DMS153 treated with DMSO at 0.1 percent for 48 hours (cell line): ENCODE results near the gene RBMS3.

Experiments used
- DNase-seq: peaks from one replicate; lab custom pipeline; 2025; ENCODE audit not compliant: unreplicated experiment; lab: John Stamatoyannopoulos, UW

Gene RBMS3

DNA sequence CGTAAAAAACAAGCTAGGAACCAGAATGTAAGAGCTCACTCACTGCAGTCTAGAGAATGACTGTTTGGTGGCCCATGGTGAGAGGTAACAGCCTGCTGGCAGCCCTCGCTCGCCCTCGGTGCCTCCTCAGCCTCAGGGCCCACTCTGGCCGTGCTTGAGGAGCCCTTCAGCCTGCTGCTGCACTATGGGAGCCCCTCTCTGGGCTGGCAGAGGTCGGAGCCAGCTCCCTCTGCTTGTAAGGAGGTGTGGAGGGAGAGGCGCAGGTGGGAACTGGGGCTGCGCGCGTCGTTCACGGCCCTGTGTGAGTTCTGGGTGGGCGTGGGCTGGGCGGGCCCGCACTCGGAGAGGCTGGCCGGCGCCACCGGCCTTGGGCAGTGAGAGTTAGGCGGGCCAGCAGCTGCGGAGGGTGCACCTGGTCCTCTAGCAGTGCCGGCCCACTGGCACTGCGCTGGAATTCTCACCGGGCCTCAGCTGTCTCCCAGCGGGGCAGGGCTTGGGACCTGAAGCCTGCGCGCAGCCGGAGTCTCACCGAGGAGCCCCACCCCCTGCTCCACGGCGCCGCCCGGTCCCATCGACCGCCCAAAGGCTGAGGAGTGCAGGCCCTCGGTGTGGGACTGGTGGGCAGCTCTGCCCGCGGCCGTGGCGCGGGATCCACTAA lies 420.6 kb downstream of the RBMS3 start:
- no peak for DNase-seq

- no peak for DNase-seq
Measured at GRCh38 chr3:29705906-29706844, 425.3 kb downstream of the RBMS3 start.

- DNase-seq, result no peak
Measured at GRCh38 chr3:29708884-29709283, 428.0 kb downstream of the RBMS3 start.

DNA sequence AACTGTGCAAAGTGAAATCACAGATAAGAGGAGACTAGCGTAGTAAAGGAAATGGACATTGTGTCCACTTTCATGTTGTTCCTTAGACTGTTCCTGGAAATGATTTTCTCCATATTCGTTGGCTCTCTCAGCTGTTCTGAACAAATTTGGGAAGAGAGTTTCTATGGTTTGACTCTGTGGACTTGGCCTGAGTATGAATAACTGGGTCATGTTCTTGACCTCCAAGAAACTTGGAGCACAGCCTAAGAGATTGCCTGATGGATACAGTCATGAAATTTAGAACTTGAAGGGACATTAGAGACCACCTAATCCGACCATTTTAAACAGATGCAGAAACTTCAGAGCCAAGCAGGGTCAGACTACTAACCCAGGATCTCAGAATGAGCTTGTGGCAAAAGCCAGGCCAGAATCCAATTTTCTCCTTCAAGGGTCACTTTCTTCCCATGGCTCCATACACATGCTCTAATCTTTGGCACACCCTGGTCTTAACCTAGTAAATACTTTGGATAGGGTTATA lies 430.4 kb downstream of the RBMS3 start:
- DNase-seq, result no peak

DNA sequence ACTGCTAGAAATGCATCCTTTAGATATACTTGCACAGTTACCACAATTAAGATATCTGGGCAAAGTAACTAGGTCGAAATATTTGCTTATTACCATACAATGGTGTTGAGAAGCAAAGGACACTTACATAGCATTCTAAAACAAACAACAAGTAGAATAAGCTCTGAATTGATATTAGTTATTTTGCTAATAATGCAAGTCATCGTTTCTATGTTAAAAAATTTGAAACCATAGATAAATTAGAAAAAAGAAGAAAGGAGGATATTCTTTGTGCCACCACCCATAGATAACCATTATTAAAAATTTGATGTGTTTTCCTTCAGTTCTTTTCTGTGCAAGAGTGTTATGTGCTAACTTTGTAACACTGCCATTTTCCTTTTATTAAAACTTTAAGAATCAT lies 435.3 kb downstream of the RBMS3 start:
- DNase-seq, result no peak

DNA sequence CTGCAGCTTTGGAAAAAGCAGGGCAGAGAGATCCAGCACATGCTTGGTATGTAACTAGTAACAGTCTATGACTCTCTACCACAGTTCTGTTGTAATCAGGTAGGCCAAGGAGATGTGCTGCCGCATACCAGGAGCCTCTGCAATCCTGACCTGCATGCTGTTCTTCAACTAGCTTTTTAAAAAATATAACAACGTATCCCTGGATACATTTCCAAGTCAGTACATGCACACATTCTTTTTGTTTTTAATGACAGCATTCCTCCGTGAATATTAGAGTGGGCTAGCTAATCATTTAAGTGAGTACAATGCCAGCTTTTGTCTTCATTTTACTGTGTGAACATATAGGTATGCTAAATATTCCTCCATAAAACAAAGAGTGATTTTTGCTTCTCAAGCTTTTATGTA lies 437.8 kb downstream of the RBMS3 start:
- no peak for DNase-seq

DNA sequence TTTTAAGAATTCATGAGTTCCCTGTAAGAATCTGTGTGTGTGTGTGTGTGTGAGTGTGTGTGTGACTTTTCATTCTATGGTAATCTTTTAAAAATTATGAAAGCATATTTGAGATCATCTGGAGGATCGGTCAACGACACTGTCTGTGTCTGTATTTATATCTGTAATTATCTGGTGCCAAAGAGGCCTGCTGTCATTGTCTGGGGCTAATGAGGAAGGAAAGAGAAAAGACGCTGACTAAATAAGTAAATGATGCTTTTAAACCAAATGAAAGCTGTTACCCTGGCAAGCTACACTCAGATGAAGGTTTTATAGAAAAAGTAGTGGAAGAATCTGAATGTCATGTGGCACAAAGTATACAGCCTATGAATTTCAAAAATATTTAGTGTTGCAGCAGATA lies 439.8 kb downstream of the RBMS3 start:
- no peak for DNase-seq

GRCh38 chr3:29721789-29722188 lies 440.9 kb downstream of the RBMS3 start:
- no peak for DNase-seq

- no peak for DNase-seq
Measured at GRCh38 chr3:29731050-29731449, 450.2 kb downstream of the RBMS3 start.

GRCh38 chr3:29741231-29741630 lies 460.4 kb downstream of the RBMS3 start:
- DNase-seq, result no peak

- no peak for DNase-seq
Measured at GRCh38 chr3:29745232-29745870, 464.5 kb downstream of the RBMS3 start.

DNA sequence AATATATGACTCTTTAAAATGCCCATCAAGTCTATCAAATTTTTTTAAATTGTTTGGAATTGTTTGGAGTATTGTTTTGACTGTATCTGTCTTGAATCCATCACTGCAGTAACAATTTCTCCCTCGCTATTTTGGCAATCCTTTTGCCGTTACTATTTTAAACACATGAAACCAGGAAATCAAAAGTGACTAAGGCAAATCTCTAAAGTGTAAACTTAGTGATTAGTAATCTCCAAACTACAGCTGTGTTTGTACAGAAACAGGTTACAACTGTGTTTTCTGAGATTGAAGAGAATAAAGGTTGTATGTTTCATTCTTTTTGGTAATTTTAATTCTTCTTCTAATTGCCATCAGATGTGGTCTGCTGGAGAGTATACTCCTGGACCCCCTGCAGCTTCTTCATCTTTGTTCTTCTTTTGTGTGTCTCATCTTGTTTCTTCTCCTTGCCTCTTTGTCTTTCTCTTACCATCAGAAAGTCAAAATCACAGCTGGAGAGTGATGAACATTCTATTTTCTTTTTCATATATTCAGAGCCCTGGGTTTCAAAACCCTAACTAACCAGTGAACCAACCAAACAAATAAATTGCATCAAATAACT lies 465.4 kb downstream of the RBMS3 start:
- no peak for DNase-seq

- DNase-seq, result no peak
Measured at GRCh38 chr3:29747991-29748390, 467.1 kb downstream of the RBMS3 start.

DNA sequence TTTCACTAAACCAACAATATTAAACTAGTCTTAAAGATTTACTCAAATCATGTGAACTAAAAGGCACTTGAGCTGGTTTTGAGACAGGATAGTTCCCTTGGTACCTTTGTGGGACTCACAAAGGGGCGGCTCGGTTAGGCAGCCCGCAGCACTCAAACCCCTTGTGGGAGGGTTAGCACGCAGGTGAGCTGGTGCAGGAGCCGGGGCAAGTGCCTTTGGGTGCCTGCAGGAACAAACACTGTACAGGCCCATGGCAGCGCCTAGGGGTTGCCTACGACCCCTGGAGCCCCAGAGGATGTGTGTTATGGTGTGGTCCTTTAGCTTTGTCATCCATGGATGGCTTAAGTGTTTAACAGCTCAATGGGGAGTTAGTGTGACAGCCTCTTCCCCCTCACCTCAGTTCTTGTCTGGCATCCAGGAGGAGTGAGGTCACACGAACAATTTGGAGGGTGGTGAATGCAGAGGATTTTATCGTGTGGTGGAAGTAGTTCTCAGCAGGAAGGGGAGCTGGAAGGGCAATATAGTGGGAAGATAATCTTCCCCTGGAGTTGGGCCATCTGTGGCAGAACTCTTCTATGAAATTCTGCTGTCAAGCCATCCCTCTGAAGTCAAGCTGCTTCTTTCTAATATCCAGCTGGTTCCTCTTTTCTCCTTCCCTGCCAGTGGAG lies 470.9 kb downstream of the RBMS3 start:
- no peak for DNase-seq

DNA sequence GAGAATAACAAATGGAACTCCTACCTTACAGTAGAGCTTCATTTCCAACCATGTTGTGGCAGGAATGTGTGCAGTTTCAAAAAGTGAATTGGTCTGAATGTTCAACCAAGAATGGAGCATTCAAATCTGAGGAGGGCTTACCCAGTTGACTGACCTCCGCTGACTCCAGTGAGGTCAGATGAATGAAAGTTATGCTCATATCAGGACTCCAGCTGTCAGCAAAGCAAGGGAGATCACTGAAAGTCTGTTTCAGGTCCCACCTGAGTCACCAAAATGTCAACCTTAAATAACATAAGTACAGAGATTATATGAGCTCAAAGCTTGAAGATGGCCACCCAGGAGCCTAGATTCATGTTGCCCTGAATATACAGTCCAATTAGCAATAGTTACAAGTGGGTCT lies 473.5 kb downstream of the RBMS3 start:
- DNase-seq, result no peak

DNA sequence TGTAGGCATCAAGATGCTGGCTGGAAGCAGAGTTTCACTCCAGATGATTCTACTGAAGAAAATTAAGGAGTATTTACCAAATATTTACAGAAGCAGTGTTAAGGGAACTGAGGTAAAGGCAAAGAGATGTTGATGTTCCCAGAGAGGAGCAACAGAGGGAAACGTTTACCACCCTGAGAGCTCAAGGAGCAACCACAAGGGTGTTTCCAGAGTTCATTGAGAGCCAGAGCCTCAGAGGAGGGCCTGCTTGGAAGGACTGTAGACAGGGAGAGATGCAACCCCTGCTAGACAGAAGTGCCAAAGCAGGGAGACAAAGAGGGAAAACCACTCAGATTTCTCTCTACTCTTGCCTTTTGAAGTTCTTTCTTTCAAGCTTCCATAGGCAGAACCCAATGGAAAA lies 474.5 kb downstream of the RBMS3 start:
- DNase-seq, result no peak

DNA sequence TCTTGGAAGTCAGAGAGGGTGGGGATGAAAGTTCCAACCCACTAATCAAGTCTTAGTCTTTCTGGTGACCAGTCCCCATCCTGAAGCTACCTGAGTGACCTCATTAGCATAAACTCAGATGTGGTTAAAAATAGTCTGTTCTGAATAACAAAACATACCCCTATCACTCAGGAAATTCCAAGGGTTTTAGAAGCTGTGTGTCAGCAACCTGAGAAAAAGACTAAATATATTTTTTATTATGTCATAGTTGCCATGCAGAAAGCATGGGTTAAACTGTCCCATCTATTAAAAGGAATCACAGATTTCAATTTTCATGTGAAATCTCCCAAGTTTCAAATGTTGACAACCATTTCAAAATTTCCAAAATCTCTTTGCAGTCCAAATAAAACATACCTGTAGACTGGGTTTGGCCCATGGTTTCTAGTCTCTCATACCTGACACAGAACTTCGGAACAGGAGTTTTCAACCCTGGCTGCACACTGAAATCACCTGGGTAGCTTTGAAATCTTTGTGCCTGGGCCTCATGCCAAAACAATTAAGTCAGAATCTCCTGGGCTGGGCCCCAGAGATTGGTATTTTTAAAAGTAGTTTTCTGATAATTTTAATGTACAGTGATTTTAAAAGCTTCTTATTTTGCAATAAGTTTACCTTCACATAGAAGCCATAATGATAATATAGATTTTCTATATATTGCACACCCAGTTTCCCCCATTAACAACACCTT lies 476.3 kb downstream of the RBMS3 start:
- no peak for DNase-seq

GRCh38 chr3:29758108-29758433 lies 477.2 kb downstream of the RBMS3 start:
- DNase-seq, result no peak

- DNase-seq, result no peak
Measured at GRCh38 chr3:29758434-29759322, 477.8 kb downstream of the RBMS3 start.
